ENCODE results near the gene PZP. TPM values are rescaled to one million over a fixed set of nuclear protein-coding genes. Genes with fewer than 3 reads are reported as not detected.

The PZP gene
- total and polyA plus RNA-seq, 12 donors, result 0.15 to 1.6 (median 0.54) TPM

DNA sequence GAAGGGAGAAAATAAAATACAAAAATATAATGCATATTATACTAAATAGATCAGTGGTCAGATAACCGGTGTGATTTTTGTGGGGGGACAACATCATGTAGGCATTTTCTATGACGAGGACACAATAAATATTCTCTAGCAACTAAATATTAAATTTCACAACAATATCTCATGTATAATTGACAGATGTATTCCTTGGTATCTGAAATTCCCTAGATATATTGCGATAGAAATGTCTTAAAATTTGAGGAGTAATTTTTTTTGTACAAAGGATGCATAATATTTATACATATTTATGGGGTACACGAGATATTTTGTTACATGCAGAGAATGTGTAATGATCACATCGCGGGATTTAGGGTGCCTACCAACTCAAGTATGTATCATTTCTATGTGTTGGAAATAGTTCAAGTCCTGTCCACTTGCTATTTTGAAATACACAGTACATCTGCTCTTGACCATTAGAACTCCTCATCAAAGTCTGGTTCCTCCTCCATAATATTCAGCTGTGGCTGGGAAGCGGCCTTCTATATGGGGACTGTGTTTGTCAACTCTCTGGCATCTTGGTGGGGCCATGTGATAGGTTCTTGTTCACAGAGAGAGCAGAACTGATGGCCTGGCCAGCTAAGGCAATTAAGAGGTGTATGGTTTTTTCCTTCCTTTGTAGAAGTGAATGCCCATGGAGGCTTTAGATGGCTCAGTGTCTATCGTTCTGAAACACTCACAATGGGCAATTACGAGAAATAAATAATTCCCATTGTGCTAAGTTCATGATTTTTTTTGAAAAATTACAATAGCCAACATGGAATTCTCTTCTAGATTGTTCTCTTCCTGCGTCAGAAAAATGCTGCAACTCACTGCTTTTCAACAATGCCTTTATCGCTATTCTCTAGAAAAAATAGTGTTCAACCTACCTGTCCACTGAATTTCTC lies 101.3 kb downstream of the PZP start:
- H3K27ac ChIP-seq, result peak overlapping the region in 5 of 10 donors; percentile 19 to 59 (median 23)
- H3K36me3 ChIP-seq, result peaks cover 0 to 100% (median 92%) of the 10 kb centered on the region in 9 donors
- 80 to 90% methylated on average over 11 of the region's 11 CpGs for WGBS, 2 donors
- no peak overlapping the region for H3K4me3 ChIP-seq
- no peak for DNase-seq
- H3K27me3 ChIP-seq, result no peaks in the 10 kb centered on the region
- H3K4me1 ChIP-seq, result peaks cover 0 to 78% (median 22%) of the 10 kb centered on the region in 9 donors
- H3K9me3 ChIP-seq, result no peaks in the 10 kb centered on the region
- intact Hi-C loops (cut with DNase I), result no loop called here
- TF ChIP-seq, protein P1, sequence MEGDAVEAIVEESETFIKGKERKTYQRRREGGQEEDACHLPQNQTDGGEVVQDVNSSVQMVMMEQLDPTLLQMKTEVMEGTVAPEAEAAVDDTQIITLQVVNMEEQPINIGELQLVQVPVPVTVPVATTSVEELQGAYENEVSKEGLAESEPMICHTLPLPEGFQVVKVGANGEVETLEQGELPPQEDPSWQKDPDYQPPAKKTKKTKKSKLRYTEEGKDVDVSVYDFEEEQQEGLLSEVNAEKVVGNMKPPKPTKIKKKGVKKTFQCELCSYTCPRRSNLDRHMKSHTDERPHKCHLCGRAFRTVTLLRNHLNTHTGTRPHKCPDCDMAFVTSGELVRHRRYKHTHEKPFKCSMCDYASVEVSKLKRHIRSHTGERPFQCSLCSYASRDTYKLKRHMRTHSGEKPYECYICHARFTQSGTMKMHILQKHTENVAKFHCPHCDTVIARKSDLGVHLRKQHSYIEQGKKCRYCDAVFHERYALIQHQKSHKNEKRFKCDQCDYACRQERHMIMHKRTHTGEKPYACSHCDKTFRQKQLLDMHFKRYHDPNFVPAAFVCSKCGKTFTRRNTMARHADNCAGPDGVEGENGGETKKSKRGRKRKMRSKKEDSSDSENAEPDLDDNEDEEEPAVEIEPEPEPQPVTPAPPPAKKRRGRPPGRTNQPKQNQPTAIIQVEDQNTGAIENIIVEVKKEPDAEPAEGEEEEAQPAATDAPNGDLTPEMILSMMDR (IDR thresholded peaks at IDR 0.05), result no peak
- peak in 6 of 8 donors; percentile 25 to 62 (median 47) for ATAC-seq

DNA sequence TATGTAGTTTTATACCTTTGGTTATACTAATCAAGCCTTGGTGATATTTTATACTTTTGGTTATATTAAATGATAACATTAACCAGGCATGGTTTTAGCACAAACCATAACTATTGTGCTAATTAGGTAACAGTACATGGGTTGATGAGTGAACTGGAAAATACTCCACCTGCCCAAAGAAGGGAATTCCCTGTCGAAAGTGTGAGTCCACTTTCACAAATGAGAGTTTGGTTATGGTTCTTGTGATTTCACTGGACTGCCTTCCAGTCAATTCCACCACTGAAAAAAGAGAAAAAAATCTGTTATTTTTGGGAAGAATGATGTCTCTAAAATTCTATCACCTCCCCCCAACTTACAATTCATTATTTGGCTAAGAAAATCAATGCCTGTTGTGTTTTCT lies 102.1 kb downstream of the PZP start:
- H3K4me3 ChIP-seq, result no peak overlapping the region
- 87 to 100% methylated on average over 1 of the region's 1 CpG for WGBS, 2 donors
- H3K27me3 ChIP-seq, result no peaks in the 10 kb centered on the region
- H3K36me3 ChIP-seq, result peaks cover 0 to 100% (median 92%) of the 10 kb centered on the region in 9 donors
- intact Hi-C loops (cut with DNase I), result no loop called here
- peaks cover 0 to 70% (median 17%) of the 10 kb centered on the region in 9 donors for H3K4me1 ChIP-seq
- no peaks in the 10 kb centered on the region for H3K9me3 ChIP-seq
- no peak for ATAC-seq
- H3K27ac ChIP-seq, result peak overlapping the region in 1 of 10 donors; percentile 59
- TF ChIP-seq, protein P1 (IDR thresholded peaks at IDR 0.05), result no peak
- DNase-seq, result no peak

DNA sequence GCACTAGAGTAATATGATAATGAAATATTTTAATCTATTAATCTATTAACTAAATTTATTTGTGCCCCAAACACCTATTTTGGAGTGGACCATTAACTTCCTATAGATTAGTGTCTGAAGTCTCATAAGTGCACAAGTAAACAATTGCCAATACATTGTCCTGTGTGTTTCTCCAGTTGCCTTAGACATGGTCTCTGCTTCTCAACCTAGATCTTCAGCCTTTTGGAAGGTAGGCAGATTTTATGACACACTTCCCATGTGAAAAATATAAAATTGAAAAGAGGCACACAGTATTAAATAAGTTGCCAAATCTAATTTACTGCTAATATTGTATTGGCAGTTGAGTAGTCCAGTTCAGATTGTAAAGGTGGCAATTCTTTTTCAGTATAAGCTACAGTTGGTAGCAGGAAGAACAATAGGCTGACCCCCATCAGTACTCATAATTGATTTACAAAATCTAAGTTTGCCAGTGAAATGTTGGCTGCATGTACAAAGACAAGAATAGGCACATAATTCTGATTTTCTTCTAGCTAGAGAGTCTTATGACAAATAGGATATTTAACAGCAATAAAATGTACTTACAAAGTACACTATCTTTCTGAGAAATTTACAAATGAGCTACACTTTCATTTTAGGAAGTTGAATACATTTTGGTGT lies 103.3 kb downstream of the PZP start:
- ATAC-seq (no peak), DNase-seq (no peak)
- Histone ChIP-seq H3K9me3 (no peaks in the 10 kb centered on the region), H3K36me3 (peaks cover 0 to 100% (median 92%) of the 10 kb centered on the region in 9 donors), H3K27ac (peak overlapping the region in 1 of 10 donors; percentile 4), H3K27me3 (no peaks in the 10 kb centered on the region), H3K4me3 (no peak overlapping the region), H3K4me1 (peaks cover 0 to 60% (median 14%) of the 10 kb centered on the region in 9 donors)
- TF ChIP-seq, protein P1 (IDR thresholded peaks at IDR 0.05), result no peak
- intact Hi-C loops (cut with DNase I), result loop anchor here in 1 of 10 donors (5.0 kb wide), 1 partner anchor 38 kb away; no protein-coding TSS in a partner anchor

DNA sequence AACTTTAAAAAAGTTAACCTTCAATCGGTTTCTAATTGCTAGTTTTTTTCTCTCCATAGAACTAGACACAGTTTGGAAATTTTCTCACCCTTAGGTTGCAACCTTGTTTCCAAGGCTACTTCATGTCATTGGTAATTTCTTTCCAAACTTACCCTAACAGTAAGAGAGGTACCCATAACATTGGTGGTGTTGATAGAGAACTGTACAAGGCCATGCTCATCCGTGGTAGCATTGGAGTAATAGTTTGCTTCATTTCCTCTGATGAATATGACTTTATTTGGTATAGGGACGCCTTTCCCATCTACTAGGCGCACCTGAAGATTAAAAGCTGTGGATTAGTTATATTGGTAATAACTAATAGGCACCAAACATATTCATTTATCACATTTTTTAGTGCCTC lies 104.1 kb downstream of the PZP start:
- TF ChIP-seq, protein P1 (IDR thresholded peaks at IDR 0.05), result no peak

More for the DNA sequence above, 104.1 kb downstream of the PZP start:
- H3K27ac ChIP-seq, result no peak overlapping the region
- peaks cover 0 to 52% (median 13%) of the 10 kb centered on the region in 9 donors for H3K4me1 ChIP-seq
- H3K9me3 ChIP-seq, result no peaks in the 10 kb centered on the region
- H3K4me3 ChIP-seq, result no peak overlapping the region
- DNase-seq (no peak), ATAC-seq (no peak)
- peaks cover 0 to 100% (median 92%) of the 10 kb centered on the region in 9 donors for H3K36me3 ChIP-seq
- 66 to 87% methylated on average over 4 of the region's 4 CpGs for WGBS, 2 donors
- H3K27me3 ChIP-seq, result no peaks in the 10 kb centered on the region
- intact Hi-C loops (cut with DNase I), result loop anchor here in 1 of 10 donors (5.0 kb wide), 1 partner anchor 37 kb away; no protein-coding TSS in a partner anchor

Data from heart right ventricle (tissue), 16 donors.